Regular cardiac myocyte (primary cell): ENCODE results near the gene PABPN1L. TPM values are rescaled to one million over a fixed set of nuclear protein-coding genes. Genes with fewer than 3 reads are reported as not detected.

Experiments used
- total RNA-seq: library from RNA; depleted of rRNA; stranded (reverse); fragments of >200 nt; gene quantifications from 2 replicates; pipeline ENCODE4 v1.2.3, GENCODE V29; 2014

The PABPN1L gene
- not detected in 2 replicates for total RNA-seq

GRCh38 chr16:88866151-88866920 is at the start of gene PABPN1L:
TSS of gene PABPN1L (minus strand) at chr16:88866660. CDS start at chr16:88866606, 54 bp downstream.

GRCh38 chr16:88856828-88857727 is 9.4 kb downstream of the PABPN1L start, which contains the start of the genes GALNS and TRAPPC2L:
TSS of gene GALNS (minus strand) at chr16:88856947. CDS start at chr16:88856877, 70 bp downstream.
TSS of gene TRAPPC2L (plus strand) at chr16:88857127. CDS start at chr16:88857151, 24 bp downstream.

Other genes starting within 250 kb of the PABPN1L start
- gene IL17C, start 228.1 kb downstream of the PABPN1L start, total RNA-seq = not detected in 2 replicates
- gene CYBA, start 215.6 kb downstream of the PABPN1L start, total RNA-seq = 247 and 346 TPM in 2 replicates
- 41.0 and 45.1 TPM in 2 replicates for gene MVD, start 203.6 kb downstream of the PABPN1L start, total RNA-seq
- gene SNAI3, start 180.2 kb downstream of the PABPN1L start, total RNA-seq = not detected in 2 replicates
- gene RNF166, start 160.3 kb downstream of the PABPN1L start, total RNA-seq = 11.9 and 15.8 TPM in 2 replicates
- 13.0 and 34.1 TPM in 2 replicates for gene CTU2, start 160.2 kb downstream of the PABPN1L start, total RNA-seq
- 140 and 243 TPM in 2 replicates for gene PIEZO1, start 81.4 kb downstream of the PABPN1L start, total RNA-seq
- gene CDT1, start 62.9 kb downstream of the PABPN1L start, total RNA-seq = 3.9 and 19.4 TPM in 2 replicates
- 57.5 and 76.3 TPM in 2 replicates for gene APRT, start 54.7 kb downstream of the PABPN1L start, total RNA-seq
- gene GALNS, start 9.7 kb downstream of the PABPN1L start, total RNA-seq = 16.5 and 21.1 TPM in 2 replicates
- 36.4 and 53.1 TPM in 2 replicates for gene TRAPPC2L, start 9.5 kb downstream of the PABPN1L start, total RNA-seq
- gene CBFA2T3, start 110.5 kb upstream of the PABPN1L start, total RNA-seq = not detected in 2 replicates
- 13.0 and 18.4 TPM in 2 replicates for gene ACSF3, start 227.2 kb upstream of the PABPN1L start, total RNA-seq